IMR-90 (cell line): ENCODE results near the gene PRSS56. TPM values are rescaled to one million over a fixed set of nuclear protein-coding genes. Genes with fewer than 3 reads are reported as not detected.

Experiments used
- ATAC-seq: fragments of 200-7000 bp; cut with Tn5 transposase; 2 replicates; pipeline ENCODE4 v1.9.1; 2020; ENCODE audit warnings: low read depth, mild to moderate bottlenecking, moderate library complexity
- BruUV-seq: library from RNA; stranded (reverse); fragments of 400-500 nt; replicated peaks from 2 replicates; lab custom pipeline; 2021; lab: Mats Ljungman, UMichigan
- CTCF ChIA-PET: fragments of 300-600 bp; formaldehyde crosslinking; extraction: SDS; loops from one replicate; lab custom pipeline; 2021; ENCODE audit warnings: antibody characterized with exemption; lab: Yijun Ruan, JAX
- POLR2A ChIA-PET: fragments of 300-600 bp; sonication (Branson Sonifier 250); formaldehyde crosslinking; loops from one replicate; lab custom pipeline; 2022; ENCODE audit warnings: antibody characterized with exemption; ENCODE audit not compliant: unreplicated experiment; lab: Charles Lee
- DNase-seq: peaks from one replicate; pipeline ENCODE4 v3.0.0; 2013
- H2AFZ ChIP-seq: replicated peaks from 2 replicates; pipeline ENCODE3; 2013; ENCODE audit warnings: low read length, mild to moderate bottlenecking; ENCODE audit not compliant: poor library complexity
- H2AK5ac ChIP-seq: 2 replicates; pipeline ENCODE4 v1.6.1; 2013; ENCODE audit warnings: low read depth, low read length, inconsistent platforms
- H2AK9ac ChIP-seq: replicated peaks from 2 replicates; pipeline ENCODE3; 2013; ENCODE audit warnings: mild to moderate bottlenecking, low read depth, low read length, moderate library complexity; ENCODE audit not compliant: poor library complexity
- H2BK120ac ChIP-seq: 2 replicates; pipeline ENCODE4 v1.6.1; 2013; ENCODE audit warnings: low read depth, low read length, inconsistent platforms
- H2BK15ac ChIP-seq: 3 replicates; pipeline ENCODE4 v1.6.1; 2013; ENCODE audit warnings: low read depth, low read length, inconsistent platforms
- H2BK20ac ChIP-seq: 2 replicates; pipeline ENCODE4 v1.6.1; 2013; ENCODE audit warnings: low read depth, mild to moderate bottlenecking, inconsistent platforms, low read length, moderate library complexity
- H2BK5ac ChIP-seq: 2 replicates; pipeline ENCODE4 v1.6.1; 2013; ENCODE audit warnings: mild to moderate bottlenecking, low read depth, low read length, inconsistent platforms; ENCODE audit not compliant: poor library complexity, severe bottlenecking
- H3K14ac ChIP-seq: replicated peaks from 2 replicates; pipeline ENCODE4 v1.6.1; 2013; ENCODE audit warnings: low read depth, low read length, inconsistent platforms
- H3K18ac ChIP-seq: 2 replicates; pipeline ENCODE4 v1.6.1; 2013; ENCODE audit warnings: low read depth, low read length, control low read depth
- H3K23ac ChIP-seq: 2 replicates; pipeline ENCODE4 v1.6.1; 2013; ENCODE audit warnings: low read depth, low read length, inconsistent platforms
- H3K27ac ChIP-seq: 2 replicates; pipeline ENCODE4 v1.5.1; 2013; ENCODE audit warnings: mild to moderate bottlenecking, control low read depth, low read length; ENCODE audit not compliant: insufficient read depth
- H3K27me3 ChIP-seq: 2 replicates; pipeline ENCODE4 v1.6.1; 2013; ENCODE audit warnings: low read length; ENCODE audit not compliant: control insufficient read depth, insufficient read depth
- H3K36me3 ChIP-seq: 2 replicates; pipeline ENCODE4 v1.6.1; 2013; ENCODE audit warnings: low read length, mixed read lengths; ENCODE audit not compliant: control insufficient read depth, insufficient read depth
- H3K4ac ChIP-seq: 2 replicates; pipeline ENCODE4 v1.6.1; 2013; ENCODE audit warnings: low read depth, low read length, inconsistent platforms
- H3K4me1 ChIP-seq: 2 replicates; pipeline ENCODE4 v1.6.1; 2013; ENCODE audit warnings: low read length, mixed read lengths; ENCODE audit not compliant: control insufficient read depth, insufficient read depth
- H3K4me2 ChIP-seq: 2 replicates; pipeline ENCODE4 v1.6.1; 2013; ENCODE audit warnings: low read depth, mild to moderate bottlenecking, control low read depth, low read length, moderate library complexity
- H3K4me3 ChIP-seq: 2 replicates; pipeline ENCODE4 v1.5.1; 2013; ENCODE audit warnings: low read depth, mild to moderate bottlenecking, control low read depth, low read length, moderate library complexity; ENCODE audit not compliant: insufficient read depth
- H3K56ac ChIP-seq: 2 replicates; pipeline ENCODE4 v1.6.1; 2013; ENCODE audit warnings: low read length, inconsistent platforms; ENCODE audit not compliant: insufficient read depth; ENCODE audit errors: extremely low read depth
- H3K79me1 ChIP-seq, 2 experiments: 2 replicates each; pipeline ENCODE4 v1.6.1; 2013; ENCODE audit warnings: low read length in 2 of 2, inconsistent platforms in 1 of 2, low read depth in 1 of 2
- H3K9ac ChIP-seq: 2 replicates; pipeline ENCODE4 v1.6.1; 2013; ENCODE audit warnings: low read depth, low read length, control low read depth
- H3K9me1 ChIP-seq: 2 replicates; pipeline ENCODE4 v1.6.1; 2013; ENCODE audit warnings: low read length, inconsistent platforms; ENCODE audit not compliant: insufficient read depth
- H3K9me3 ChIP-seq: 2 replicates; pipeline ENCODE4 v1.6.1; 2013; ENCODE audit warnings: low read length; ENCODE audit not compliant: control insufficient read depth, insufficient read depth
- H4K20me1 ChIP-seq: 2 replicates; pipeline ENCODE4 v1.6.1; 2013; ENCODE audit warnings: low read length, inconsistent platforms; ENCODE audit not compliant: insufficient read depth
- H4K5ac ChIP-seq: 2 replicates; pipeline ENCODE4 v1.6.1; 2013; ENCODE audit warnings: mild to moderate bottlenecking, low read depth, low read length, control low read depth
- H4K8ac ChIP-seq, 2 experiments: 2 replicates each; pipeline ENCODE4 v1.6.1; 2013; ENCODE audit warnings: low read depth in 2 of 2, low read length in 2 of 2, control low read depth in 1 of 2, inconsistent platforms in 1 of 2
- H4K91ac ChIP-seq: 2 replicates; pipeline ENCODE4 v1.6.1; 2013; ENCODE audit warnings: low read depth, low read length, inconsistent platforms; ENCODE audit not compliant: insufficient read depth
- BHLHE40 ChIP-seq: fragments of 150-350 bp; IDR thresholded peaks from 2 replicates; pipeline ENCODE4 v1.6.1; 2016; ENCODE audit warnings: mild to moderate bottlenecking, low read depth, low read length
- CEBPB ChIP-seq: IDR thresholded peaks from 2 replicates; pipeline ENCODE4 v1.6.1; 2012; ENCODE audit warnings: low read depth, low read length, improper control_type of control experiment
- CHD1 ChIP-seq: IDR thresholded peaks from 2 replicates; pipeline ENCODE4 v1.6.1; 2012; ENCODE audit warnings: low read depth, low read length, improper control_type of control experiment
- CTCF ChIP-seq: conservative IDR thresholded peaks from 2 replicates; pipeline ENCODE4 v1.5.1; 2012; ENCODE audit warnings: mild to moderate bottlenecking, low read depth, low read length, improper control_type of control experiment
- FOS ChIP-seq: fragments of 150-350 bp; IDR thresholded peaks from 2 replicates; pipeline ENCODE4 v1.6.1; 2016; ENCODE audit warnings: low read depth, low read length
- MAFK ChIP-seq: IDR thresholded peaks from 2 replicates; pipeline ENCODE4 v1.6.1; 2012; ENCODE audit warnings: low read depth, low read length, improper control_type of control experiment
- MAZ ChIP-seq: IDR thresholded peaks from 2 replicates; pipeline ENCODE4 v1.6.1; 2012; ENCODE audit warnings: low read depth, mild to moderate bottlenecking, low read length, improper control_type of control experiment, moderate library complexity, borderline replicate concordance
- MXI1 ChIP-seq: IDR thresholded peaks from 2 replicates; pipeline ENCODE4 v1.6.1; 2012; ENCODE audit warnings: low read depth, mild to moderate bottlenecking, low read length, moderate library complexity, borderline replicate concordance
- NFE2L2 ChIP-seq: fragments of 150-350 bp; IDR thresholded peaks from 2 replicates; pipeline ENCODE4 v1.6.1; 2016; ENCODE audit warnings: low read depth, mild to moderate bottlenecking, low read length
- POLR2A ChIP-seq: IDR thresholded peaks from 2 replicates; pipeline ENCODE4 v1.6.1; 2012; ENCODE audit warnings: mild to moderate bottlenecking, low read depth, low read length
- RAD21 ChIP-seq: IDR thresholded peaks from 2 replicates; pipeline ENCODE4 v1.6.1; 2012; ENCODE audit warnings: low read length, improper control_type of control experiment
- RCOR1 ChIP-seq: IDR thresholded peaks from 2 replicates; pipeline ENCODE4 v1.6.1; 2012; ENCODE audit warnings: mild to moderate bottlenecking, low read length, improper control_type of control experiment; ENCODE audit not compliant: insufficient replicate concordance
- RFX5 ChIP-seq: IDR thresholded peaks from 2 replicates; pipeline ENCODE4 v1.8.0; 2012; ENCODE audit warnings: low read depth, mild to moderate bottlenecking, low read length, moderate library complexity
- SMC3 ChIP-seq: fragments of 150-350 bp; IDR thresholded peaks from 2 replicates; pipeline ENCODE4 v1.6.1; 2016; ENCODE audit warnings: low read depth, mild to moderate bottlenecking, antibody characterized with exemption, low read length, moderate library complexity
- USF2 ChIP-seq: fragments of 150-350 bp; IDR thresholded peaks from 2 replicates; pipeline ENCODE4 v1.6.1; 2017; ENCODE audit warnings: mild to moderate bottlenecking, antibody characterized with exemption, low read length, low read depth
- WGBS, 2 experiments: methylation state at CpG; one replicate each; pipeline versions ENCODE4 v1.1.5 to v1.1.7; 2013; ENCODE audit warnings: missing lambda C conversion rate in 2 of 2; ENCODE audit not compliant: insufficient read length in 1 of 2; ENCODE audit errors: extremely low coverage in 2 of 2; 5-methylcytosine and 5-hydroxymethylcytosine counted together
- dilution Hi-C: fragments of 300-500 bp; cut with HindIII; formaldehyde crosslinking; loops from one replicate; pipeline ENCODE4 v1.14.3; 2018; ENCODE audit warnings: low sequenced_read_pairs; ENCODE audit not compliant: unreplicated experiment
- in situ Hi-C: fragments of 300-500 bp; cut with MboI; formaldehyde crosslinking; loops from 3 replicates; pipeline ENCODE4 v1.14.3; 2019; ENCODE audit warnings: low sequenced_read_pairs, inconsistent platforms, mixed read lengths
- intact Hi-C: fragments of 100-400 bp; cut with micrococcal nuclease; formaldehyde crosslinking; loops from 2 replicates; pipeline ENCODE4 v1.10.0; 2022
- polyA plus RNA-seq, 3 experiments: library from polyadenylated mRNA; depleted of rRNA; stranded (reverse); fragments of >200 nt; gene quantifications; 2 replicates each; pipeline ENCODE4 v1.2.3, GENCODE V29; 2012; ENCODE audit warnings: low replicate concordance in 1 of 3
- total RNA-seq: library from RNA; depleted of rRNA; stranded (reverse); fragments of >200 nt; gene quantifications from 2 replicates; pipeline ENCODE4 v1.2.3, GENCODE V29; 2012
- TF ChIP-seq, protein P1 (sequence below): fragments of 150-350 bp; IDR thresholded peaks from 2 replicates; pipeline ENCODE4 v1.6.1; 2016; ENCODE audit warnings: low read depth, mild to moderate bottlenecking, low read length, moderate library complexity, borderline replicate concordance

The PRSS56 gene
- total and polyA plus RNA-seq, 2 of the 4 experiments (the other 2 are of a cell fraction), result not detected

GRCh38 chr2:232551776-232552175 lies 31.6 kb downstream of the PRSS56 start:
- Histone ChIP-seq H4K91ac (0 out of 2 replicates have a peak overlapping the region, but pooled peaks have one; percentile 88), H3K18ac (no peak overlapping the region), H3K4me1 (no peaks in the 10 kb centered on the region), H2BK120ac (no peak overlapping the region), H3K79me1 (peaks cover 28 to 76% of the 10 kb centered on the region in 2 experiments), H3K9me1 (peaks cover 16% of the 10 kb centered on the region), H2AK5ac (no peak overlapping the region; the same call in 1 of the 2 replicates), H3K27ac (no peak overlapping the region), H3K4me2 (peak overlapping the region; percentile 84), H3K23ac (peak overlapping the region; percentile 99; the same call in 1 of the 2 replicates), H2BK15ac (no peak overlapping the region), H3K56ac (no peak overlapping the region), H3K36me3 (peaks cover 7% of the 10 kb centered on the region), H3K27me3 (no peaks in the 10 kb centered on the region), H4K5ac (no peak overlapping the region), H2AK9ac (no peak overlapping the region), H3K9ac (peak overlapping the region; percentile 70; the same call in 1 of the 2 replicates), H2AFZ (no peak overlapping the region), H3K4me3 (peak overlapping the region; percentile 71; the same call in 1 of the 2 replicates), H3K14ac (peak overlapping the region; percentile 100; the same call in 1 of the 2 replicates), H4K8ac (peak overlapping the region; percentile 8 to 97; a peak in 2 of 4 replicates), H3K9me3 (no peaks in the 10 kb centered on the region), H3K4ac (no peak overlapping the region), H2BK20ac (no peak overlapping the region), H2BK5ac (no peak overlapping the region), H4K20me1 (peaks cover 41% of the 10 kb centered on the region)
- TF ChIP-seq MXI1, result no peak
- TF ChIP-seq POLR2A, result no peak
- TF ChIP-seq MAFK, result no peak
- TF ChIP-seq USF2, result no peak
- TF ChIP-seq CEBPB, result no peak
- no peak for TF ChIP-seq RFX5
- TF ChIP-seq SMC3, result no peak
- TF ChIP-seq FOS, result no peak
- no peak for TF ChIP-seq MAZ
- no peak for TF ChIP-seq CHD1
- TF ChIP-seq RAD21, result no peak
- TF ChIP-seq, protein P1, sequence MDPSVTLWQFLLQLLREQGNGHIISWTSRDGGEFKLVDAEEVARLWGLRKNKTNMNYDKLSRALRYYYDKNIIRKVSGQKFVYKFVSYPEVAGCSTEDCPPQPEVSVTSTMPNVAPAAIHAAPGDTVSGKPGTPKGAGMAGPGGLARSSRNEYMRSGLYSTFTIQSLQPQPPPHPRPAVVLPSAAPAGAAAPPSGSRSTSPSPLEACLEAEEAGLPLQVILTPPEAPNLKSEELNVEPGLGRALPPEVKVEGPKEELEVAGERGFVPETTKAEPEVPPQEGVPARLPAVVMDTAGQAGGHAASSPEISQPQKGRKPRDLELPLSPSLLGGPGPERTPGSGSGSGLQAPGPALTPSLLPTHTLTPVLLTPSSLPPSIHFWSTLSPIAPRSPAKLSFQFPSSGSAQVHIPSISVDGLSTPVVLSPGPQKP, result no peak
- no peak for TF ChIP-seq CTCF
- TF ChIP-seq BHLHE40, result no peak
- TF ChIP-seq NFE2L2, result no peak
- TF ChIP-seq RCOR1, result no peak
- BruUV-seq, result no TSS peak
- DNase-seq, result no peak
- in situ Hi-C loops (no loop called here), intact Hi-C loops (no loop called here), dilution Hi-C loops (no loop called here)
- no peak for ATAC-seq
- 100% methylated on average over 3 of the region's 4 CpGs; no CpG with 5 or more reads in 1 of the 2 experiments for WGBS, 2 experiments
- ChIA-PET CTCF (interaction anchor here (0.6 kb wide), 1 partner anchor 776 kb away, joined by 3 read pairs; no protein-coding TSS in a partner anchor), POLR2A (no interaction called here)
